K562 (cell line): ENCODE measurements around the gene HSBP1L1. TPM values are rescaled to one million over a fixed set of nuclear protein-coding genes. Genes with fewer than 3 reads are reported as not detected.

Experiments used
- ATAC-seq: fragments of 200-7000 bp; cut with Tn5 transposase; 3 replicates; pipeline ENCODE4 v1.9.1; 2020; ENCODE audit warnings: moderate library complexity
- BruUV-seq: library from RNA; stranded (reverse); fragments of 400-500 nt; replicated peaks from 2 replicates; lab custom pipeline; 2021; lab: Mats Ljungman, UMichigan
- CTCF ChIA-PET: fragments of 300-600 bp; formaldehyde crosslinking; extraction: SDS; loops from one replicate; lab custom pipeline; 2021; ENCODE audit warnings: low intra/inter-chr PET ratio; lab: Yijun Ruan, JAX
- POLR2A ChIA-PET: fragments of 300-600, 350-650 bp; sonication (Branson Sonifier 250); formaldehyde crosslinking; extraction: SDS; loops from one replicate; lab custom pipeline; 2021; ENCODE audit warnings: antibody characterized with exemption, inconsistent platforms; lab: Yijun Ruan, JAX
- DNase-seq, 4 experiments: peaks; one replicate each; pipeline versions ENCODE4 v3.0.0 to v3.0.0-alpha.2; 2011 to 2018; ENCODE audit warnings: low spot score in 3 of 4, mixed read lengths in 3 of 4; ENCODE audit errors: extremely low read depth in 1 of 4
- FAIRE-seq: peaks from 2 replicates; lab custom pipeline; 2011; peaks lifted over from hg19 to GRCh38; lab: Jason Lieb, UNC
- H2AFZ ChIP-seq: 2 replicates; pipeline ENCODE4 v1.6.0; 2011; ENCODE audit warnings: low read depth, low read length, control low read depth, inconsistent platforms
- H3K27ac ChIP-seq: fragments of 200-600 bp; 3 replicates; pipeline ENCODE4 v1.8.0; 2011; ENCODE audit warnings: low read depth, mild to moderate bottlenecking, control low read depth, inconsistent platforms, low read length, moderate library complexity, mixed read lengths; ENCODE audit errors: extremely low read depth
- H3K27me3 ChIP-seq, 2 experiments: fragments of 300-600 bp in 1 of 2; 2 replicates in 1 of 2; 3 replicates in 1 of 2; pipeline versions ENCODE4 v1.6.0 to v1.8.0; 2011; ENCODE audit warnings: inconsistent platforms in 2 of 2, low read length in 2 of 2, mild to moderate bottlenecking in 1 of 2, mixed read lengths in 1 of 2, moderate library complexity in 1 of 2; ENCODE audit not compliant: control insufficient read depth in 2 of 2, insufficient read depth in 2 of 2
- H3K36me3 ChIP-seq: fragments of 300-600 bp; 3 replicates; pipeline ENCODE4 v1.8.0; 2011; ENCODE audit warnings: mild to moderate bottlenecking, low read length, inconsistent platforms; ENCODE audit not compliant: control insufficient read depth, insufficient read depth
- H3K4me1 ChIP-seq, 2 experiments: fragments of 200-600 bp in 1 of 2; replicated peaks in 1 of 2; 2 replicates in 1 of 2; 3 replicates in 1 of 2; pipeline versions ENCODE4 v1.5.1 to v1.8.0; 2011; ENCODE audit warnings: inconsistent platforms in 2 of 2, low read length in 2 of 2, mild to moderate bottlenecking in 1 of 2, mixed read lengths in 1 of 2, moderate library complexity in 1 of 2; ENCODE audit not compliant: control insufficient read depth in 2 of 2, insufficient read depth in 2 of 2
- H3K4me2 ChIP-seq: 2 replicates; pipeline ENCODE4 v1.6.1; 2011; ENCODE audit warnings: low read length, control low read depth, inconsistent platforms, mixed read lengths; ENCODE audit not compliant: insufficient read depth
- H3K4me3 ChIP-seq: fragments of 200-600 bp; sonication (generic), shearing (Covaris generic); 2 replicates; pipeline ENCODE4 v1.5.1; 2016; ENCODE audit warnings: control low read depth, inconsistent platforms
- H3K79me2 ChIP-seq: fragments of 200-600 bp; 3 replicates; pipeline ENCODE4 v1.8.0; 2011; ENCODE audit warnings: low read length, inconsistent platforms; ENCODE audit not compliant: control insufficient read depth, insufficient read depth
- H3K9ac ChIP-seq, 2 experiments: 2 replicates each; pipeline versions ENCODE4 v1.6.0 to v1.6.1; 2011; ENCODE audit warnings: low read depth in 2 of 2, low read length in 2 of 2, control low read depth in 1 of 2, inconsistent platforms in 1 of 2, mild to moderate bottlenecking in 1 of 2, mixed read lengths in 1 of 2; ENCODE audit not compliant: insufficient read depth in 1 of 2
- H3K9me1 ChIP-seq: one replicate; pipeline ENCODE4 v1.6.0; 2011; ENCODE audit warnings: inconsistent platforms, mild to moderate bottlenecking, low read length, moderate library complexity; ENCODE audit not compliant: control insufficient read depth, insufficient read depth
- H3K9me3 ChIP-seq: replicated peaks from 2 replicates; pipeline ENCODE4 v1.5.1; 2011; ENCODE audit warnings: low read depth, low read length, inconsistent platforms; ENCODE audit not compliant: control insufficient read depth, insufficient read depth
- H4K20me1 ChIP-seq: replicated peaks from 2 replicates; pipeline ENCODE4 v1.6.1; 2011; ENCODE audit warnings: low read length, inconsistent platforms, mixed read lengths; ENCODE audit not compliant: control insufficient read depth, insufficient read depth
- CBFA2T2 ChIP-seq: fragments of 450-650 bp; conservative IDR thresholded peaks from 2 replicates; pipeline ENCODE4 v1.6.1; 2017; ENCODE audit warnings: mild to moderate bottlenecking
- MNT ChIP-seq, 2 experiments: fragments of 450-650 bp; conservative IDR thresholded peaks; 2 replicates each; pipeline ENCODE4 v1.6.1; 2017; ENCODE audit warnings: mild to moderate bottlenecking in 2 of 2, moderate library complexity in 2 of 2
- RFX1 ChIP-seq: fragments of 450-650 bp; IDR thresholded peaks from 2 replicates; pipeline ENCODE4 v1.6.1; 2016; ENCODE audit warnings: mild to moderate bottlenecking, moderate library complexity
- STAT6 ChIP-seq: sonication (generic); formaldehyde crosslinking; IDR thresholded peaks from 2 replicates; pipeline ENCODE4 v1.8.1; 2023; ENCODE audit warnings: mild to moderate bottlenecking, missing genetic modification reagents
- TAF9B ChIP-seq: fragments of 450-650 bp; IDR thresholded peaks from 2 replicates; pipeline ENCODE4 v1.6.1; 2018; ENCODE audit warnings: mild to moderate bottlenecking; ENCODE audit not compliant: partially characterized antibody
- ZNF12 ChIP-seq: sonication (generic); formaldehyde crosslinking; IDR thresholded peaks from 2 replicates; pipeline ENCODE4 v1.4.0; 2020; ENCODE audit warnings: mild to moderate bottlenecking, missing genetic modification reagents
- ZNF134 ChIP-seq: fragments of 250-450 bp; sonication (Bioruptor Pico); conservative IDR thresholded peaks from 2 replicates; pipeline ENCODE4 v1.4.0; 2020
- ZNF316 ChIP-seq: fragments of 450-650 bp; IDR thresholded peaks from 2 replicates; pipeline ENCODE4 v1.6.1; 2016
- ZNF609 ChIP-seq: sonication (generic); formaldehyde crosslinking; IDR thresholded peaks from 2 replicates; pipeline ENCODE4 v1.8.1; 2023; ENCODE audit warnings: missing genetic modification reagents, mild to moderate bottlenecking, borderline replicate concordance
- WGBS: fragments of 100-300 bp; shearing (Covaris generic); methylation state at CpG from one replicate; pipeline ENCODE4 v1.1.6; 2016; ENCODE audit warnings: low coverage, mixed read lengths; ENCODE audit not compliant: insufficient coverage; ENCODE audit errors: missing lambda C conversion rate; 5-methylcytosine and 5-hydroxymethylcytosine counted together
- in situ Hi-C: fragments of 300-500 bp; cut with MboI; formaldehyde crosslinking; loops from 4 replicates; pipeline ENCODE4 v1.15.0; 2018; ENCODE audit warnings: inconsistent platforms, mixed read lengths
- intact Hi-C: fragments of 100-400 bp; cut with micrococcal nuclease; formaldehyde crosslinking; loops from 2 replicates; pipeline ENCODE4 v1.14.2; 2022
- polyA plus RNA-seq, 8 experiments: library from polyadenylated mRNA; depleted of rRNA in 4 of 8; stranded (reverse) in 5 of 8; unstranded in 3 of 8; fragments of >200 nt; fragmentation: Nextera tagmentation in 2 of 8; fragmentation: Illumina TruSeq in 1 of 8; extraction: Ambion mirVana in 2 of 8; extraction: Trizol in 1 of 8; gene quantifications; 2 replicates each; pipeline versions ENCODE4 v1.2.1 to v1.2.3, GENCODE V29; 2011 to 2014; ENCODE audit warnings: inconsistent platforms in 1 of 8, missing spikeins in 1 of 8
- total RNA-seq, 7 experiments: library from RNA; depleted of rRNA in 6 of 7; stranded (reverse); fragments of >200 nt in 6 of 7; fragmentation: Illumina TruSeq in 2 of 7; extraction: Trizol in 2 of 7; gene quantifications; 2 replicates each; pipeline versions ENCODE4 v1.2.1 to v1.2.3, GENCODE V29; 2011 to 2021; ENCODE audit warnings: low replicate concordance in 1 of 7

HSBP1L1 gene
- total and polyA plus RNA-seq, 9 of the 15 experiments (the other 6 are each of a cell fraction or from before 2014, with no cell fraction given) = 0.24 to 0.36 TPM; not detected in 7

- no peak overlapping the region for H3K9ac ChIP-seq
- H3K4me2 ChIP-seq = no peak overlapping the region
- no peaks in the 10 kb centered on the region for H3K36me3 ChIP-seq
- FAIRE-seq (no peak), DNase-seq (no peak), ATAC-seq (no peak)
- H3K4me3 ChIP-seq = no peak overlapping the region
- 0 out of 2 replicates have a peak, but pooled peaks cover 1% of the 10 kb centered on the region for H3K9me3 ChIP-seq
- no peak overlapping the region for H3K27ac ChIP-seq
- no TSS peak for BruUV-seq
- H3K27me3 ChIP-seq = no peaks in the 10 kb centered on the region
- no peak overlapping the region for H2AFZ ChIP-seq
- in situ Hi-C loops = no loop called here
- intact Hi-C loops = no loop called here
- ChIA-PET CTCF (no interaction called here), POLR2A (no interaction called here)
- H3K79me2 ChIP-seq = no peaks in the 10 kb centered on the region
- no peaks in the 10 kb centered on the region for H4K20me1 ChIP-seq
- H3K9me1 ChIP-seq = no peaks in the 10 kb centered on the region
- H3K4me1 ChIP-seq = no peaks in the 10 kb centered on the region; a peak in 1 of 5 replicates
- WGBS = 98% methylated on average over 7 of the region's 28 CpGs
- TF ChIP-seq STAT6 (no peak), ZNF316 (no peak), RFX1 (no peak), ZNF12 (CRISPR knock-in tag) (no peak), ZNF134 (no peak), CBFA2T2 (no peak), TAF9B (no peak), ZNF609 (CRISPR knock-in tag) (no peak), MNT (conservative IDR thresholded peaks at IDR 0.05) (no peak)
Observed at GRCh38 chr18:79917169-79917852, 47.1 kb upstream of the HSBP1L1 start.
